Middle frontal gyrus (tissue), 1 donor: ENCODE results near the gene SFTPB.
"Not testable (repeated sequence)": the region's sequence is repeated elsewhere in the genome, so short reads cannot be mapped to it uniquely, and the experiment has no call there.

Source experiments
- DNase-seq: peaks from one replicate; pipeline ENCODE4 v3.0.0-alpha.2; 2015; ENCODE audit warnings: low spot score; ENCODE audit errors: extremely low spot score

The SFTPB gene

DNA sequence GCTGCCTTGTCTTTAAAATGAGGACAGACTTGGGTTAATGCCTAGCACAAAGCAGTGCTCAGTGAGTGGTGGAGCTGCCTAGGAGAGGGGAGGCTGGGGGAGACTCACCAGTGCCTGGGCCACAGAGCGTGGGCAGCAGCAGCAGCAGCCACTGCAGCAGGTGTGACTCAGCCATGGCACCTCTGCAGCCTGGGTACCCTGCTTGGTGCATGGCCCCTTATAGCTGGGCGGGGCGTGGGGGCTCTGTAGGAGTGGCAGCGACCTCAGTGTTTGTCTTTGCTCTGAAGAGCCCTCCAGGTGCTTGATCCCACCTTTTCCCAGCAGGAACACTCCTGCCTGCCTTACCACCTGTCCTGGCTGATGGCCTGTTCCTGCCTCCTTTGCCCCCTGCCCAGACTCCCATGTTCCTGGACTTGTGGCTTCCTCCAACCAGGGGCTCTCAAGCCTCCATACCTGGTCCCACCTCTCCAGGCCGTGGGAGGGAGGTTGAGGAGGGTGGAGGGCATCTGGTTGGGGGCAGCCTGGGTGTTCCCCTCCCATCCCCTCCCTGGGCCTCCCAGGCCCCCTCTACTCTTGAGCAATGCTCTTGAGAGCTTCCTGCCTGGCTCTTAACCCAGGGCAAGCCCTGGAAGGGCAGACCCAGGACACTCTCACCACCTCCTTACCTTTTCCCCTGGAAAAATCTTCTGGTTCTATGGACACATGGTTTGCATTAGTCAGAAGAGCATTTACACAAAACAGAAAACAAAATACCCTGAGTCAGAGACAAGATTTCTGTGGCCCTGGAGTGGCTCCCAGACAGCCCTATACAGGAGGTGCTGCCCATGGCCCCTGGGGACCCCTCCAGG, at the start of gene SFTPB:
Gene SFTPB, minus strand, starts transcription at position 191 of the 848 bp plus-strand sequence. Its CDS starts 16 bp downstream, at position 175.
- no peak for DNase-seq

DNA sequence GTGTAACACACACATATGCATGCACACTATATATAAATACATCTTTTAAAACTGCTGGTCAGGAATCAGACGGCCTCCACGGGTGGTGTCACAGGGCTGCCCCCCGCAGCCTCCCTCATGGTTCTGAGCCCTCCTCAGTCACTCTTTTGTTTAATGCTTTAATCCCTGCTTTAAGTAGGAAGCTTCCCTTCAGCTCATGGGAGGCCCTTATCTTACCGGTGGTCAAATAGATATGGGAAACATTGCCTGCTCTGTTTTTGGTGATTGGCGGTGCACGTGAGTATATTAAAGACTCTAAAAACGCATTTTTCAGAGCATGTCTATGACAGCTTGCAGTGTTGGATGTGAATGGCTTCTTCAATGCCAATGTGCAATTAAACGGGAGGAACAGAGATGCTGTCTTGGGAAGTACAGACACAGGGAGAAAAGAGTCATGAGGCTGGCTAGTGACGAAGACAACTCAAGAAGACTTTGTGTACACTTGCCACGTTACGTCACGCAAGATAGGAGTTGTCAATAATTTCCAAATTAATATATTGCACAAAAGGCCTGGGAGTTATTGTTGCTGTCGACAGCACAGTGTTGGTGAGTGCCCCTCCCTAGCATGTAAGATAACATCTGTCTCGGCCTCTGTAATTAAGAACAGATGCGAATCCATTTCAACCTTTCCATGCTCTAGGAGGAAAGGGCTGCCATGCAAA, 49.5 kb upstream of the SFTPB start:
- no peak for DNase-seq

DNA sequence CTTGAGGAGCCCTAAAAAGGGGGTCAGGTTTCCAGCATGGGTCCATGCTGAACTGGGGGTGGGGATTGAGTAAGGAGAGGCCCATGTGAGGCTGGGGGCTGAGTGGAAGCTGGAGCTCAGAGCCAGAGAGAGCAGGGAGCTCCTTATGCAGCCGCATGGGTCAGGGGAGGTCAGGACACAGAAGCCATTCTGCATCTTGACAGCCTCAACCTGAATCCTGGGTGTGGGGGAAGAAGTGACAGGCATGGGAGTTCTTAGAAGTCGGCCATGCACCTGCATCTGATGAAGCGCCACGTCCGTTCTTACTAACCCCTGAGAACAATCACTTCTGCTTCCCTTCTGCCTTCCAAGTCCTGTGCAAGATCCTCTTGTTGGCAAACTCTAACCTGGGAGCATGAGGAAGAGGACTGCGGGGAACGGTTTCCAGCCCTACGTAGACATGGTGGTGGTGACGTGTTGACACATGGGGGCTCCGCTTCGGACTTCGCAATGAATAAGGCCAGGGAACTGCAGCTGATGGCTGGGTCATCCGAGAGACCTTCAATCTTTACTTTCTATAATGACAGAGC, 48.4 kb upstream of the SFTPB start:
- no peak for DNase-seq

DNA sequence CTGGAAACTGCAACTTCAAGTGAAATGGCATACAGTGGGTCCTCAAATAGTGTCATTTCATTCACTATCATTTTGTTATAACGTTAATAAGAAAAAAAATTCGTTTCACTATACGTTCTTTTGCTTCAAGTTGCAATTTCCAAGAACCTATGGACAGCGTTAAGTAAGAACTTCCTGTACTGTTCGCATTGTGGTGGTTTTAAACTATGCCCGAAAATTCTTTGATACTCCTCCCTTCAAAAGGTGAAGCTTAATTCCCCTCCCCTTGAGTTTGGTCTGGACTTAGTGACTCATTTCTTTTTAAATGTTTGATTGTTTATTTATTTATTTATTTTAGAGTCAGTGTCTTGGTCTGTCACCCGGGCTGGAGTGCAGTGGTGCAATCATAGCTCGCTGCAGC, 46.8 kb upstream of the SFTPB start:
- DNase-seq, result no peak

DNA sequence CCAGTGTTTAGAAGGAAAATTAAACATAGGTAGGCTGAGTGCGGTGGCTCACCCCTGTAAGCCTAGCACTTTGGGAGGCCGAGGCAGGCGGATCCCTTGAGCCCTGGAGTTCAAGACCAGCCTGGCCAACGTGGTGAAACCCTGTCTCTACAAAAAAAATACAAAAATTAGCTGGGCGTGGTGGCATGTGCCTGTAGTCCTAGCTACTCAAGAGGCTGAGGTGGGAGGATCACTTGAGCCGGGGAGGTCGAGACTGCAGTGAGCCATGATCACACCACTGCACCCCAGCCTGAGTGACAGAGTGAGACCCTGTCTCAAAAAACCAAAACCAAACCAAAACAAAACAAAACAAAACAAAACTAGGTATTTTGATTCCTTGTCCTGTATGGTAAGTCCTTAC, 46.4 kb upstream of the SFTPB start:
- not testable (repeated sequence) for DNase-seq

DNA sequence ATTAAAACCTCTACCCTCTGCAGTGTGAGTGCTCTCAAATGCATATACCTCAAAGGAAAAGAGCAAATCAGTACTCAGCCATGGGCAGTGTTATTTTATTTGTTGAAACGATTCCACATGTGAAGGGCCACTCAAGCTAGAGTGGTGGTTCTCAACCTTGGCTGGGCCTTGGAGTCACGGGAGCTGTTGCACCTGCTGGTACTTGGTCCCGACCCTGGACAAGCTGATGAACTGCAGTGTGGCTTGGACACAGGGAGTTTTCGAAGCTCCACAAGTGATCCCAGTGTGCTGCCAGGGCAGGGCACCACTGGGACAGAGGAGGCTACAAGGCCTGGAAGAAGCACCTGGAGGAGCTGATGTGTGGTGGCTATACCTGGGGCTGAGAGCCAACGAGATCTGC, 45.8 kb upstream of the SFTPB start:
- no peak for DNase-seq

DNA sequence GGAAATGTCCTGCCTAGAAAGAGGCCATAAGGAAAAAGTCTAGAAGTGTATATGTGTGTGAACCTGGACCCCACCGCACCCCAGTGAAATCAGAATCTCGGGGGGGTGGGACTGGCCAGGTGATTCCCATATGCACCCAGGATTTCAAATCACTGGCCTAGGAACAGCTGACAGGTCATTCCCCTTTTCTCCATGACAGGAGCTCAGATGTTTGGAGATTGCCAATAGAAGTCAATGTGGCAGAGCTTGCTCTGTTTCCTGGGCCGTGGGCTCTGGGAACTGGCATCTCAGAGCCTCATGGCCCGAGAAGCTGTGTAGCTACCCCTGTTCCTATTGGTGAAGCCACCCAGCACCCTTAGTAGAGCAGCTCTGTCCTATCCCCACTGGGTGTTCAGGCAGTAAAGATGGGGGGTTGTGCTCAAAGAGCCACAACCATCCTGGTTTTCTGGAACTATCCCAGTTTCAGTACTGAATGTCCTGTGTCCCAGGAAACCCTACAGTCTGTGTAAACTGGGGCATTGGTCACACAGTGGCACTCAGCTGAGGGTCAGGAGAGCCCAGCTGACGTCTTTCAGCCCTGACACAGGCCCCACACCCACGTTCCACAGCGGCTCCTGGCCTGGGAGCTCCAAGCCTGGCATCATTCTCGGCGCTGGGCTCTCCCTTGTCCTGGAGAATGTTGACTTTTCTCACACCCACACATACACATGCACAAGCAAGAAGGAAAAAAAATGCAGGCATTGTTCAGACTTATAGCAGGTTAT, 45.0 kb upstream of the SFTPB start:
- no peak for DNase-seq

DNA sequence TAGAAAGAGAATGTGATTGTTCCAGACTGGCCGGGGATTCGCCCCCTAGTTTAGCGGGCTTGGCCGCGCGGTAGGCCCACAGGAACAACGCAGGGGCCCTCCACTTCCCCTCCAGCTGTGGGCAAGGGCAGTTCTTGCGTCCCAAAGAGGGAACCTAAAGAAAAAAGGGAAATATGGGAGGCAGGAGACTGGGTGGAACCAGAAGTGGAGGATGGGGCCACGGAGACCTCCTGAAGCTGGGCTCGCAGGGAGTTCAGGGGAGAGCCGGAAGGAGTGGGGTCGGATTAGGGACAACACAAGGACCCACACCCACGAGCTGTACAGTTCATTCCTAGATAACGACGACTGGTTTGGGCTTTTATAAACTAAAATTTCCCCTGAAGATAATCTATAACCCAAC, 44.3 kb upstream of the SFTPB start:
- DNase-seq, result no peak

DNA sequence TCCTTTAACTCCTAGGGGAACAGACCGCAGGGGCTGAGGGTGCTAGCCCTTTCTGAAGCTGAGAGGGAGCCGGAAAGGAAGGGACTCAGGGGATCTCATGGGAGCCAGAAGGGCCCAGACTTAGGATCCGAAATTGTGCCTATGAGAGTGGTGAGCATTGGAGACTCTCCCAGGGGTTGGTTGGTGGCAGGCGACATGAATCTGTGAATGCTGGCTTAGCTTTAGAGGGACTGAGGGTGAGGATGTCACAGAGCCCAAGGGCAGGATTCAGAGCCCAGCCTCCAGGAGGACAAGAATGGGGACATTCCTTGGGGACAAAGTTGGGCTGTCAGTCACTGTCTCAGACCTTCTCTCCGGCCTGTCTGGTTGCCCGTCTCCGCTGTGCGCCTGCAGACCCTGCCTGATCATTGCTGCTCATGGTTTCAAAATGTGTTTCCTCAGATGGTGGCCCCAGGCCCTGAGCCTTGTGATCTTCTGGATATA, 43.6 kb upstream of the SFTPB start:
- DNase-seq, result no peak

DNA sequence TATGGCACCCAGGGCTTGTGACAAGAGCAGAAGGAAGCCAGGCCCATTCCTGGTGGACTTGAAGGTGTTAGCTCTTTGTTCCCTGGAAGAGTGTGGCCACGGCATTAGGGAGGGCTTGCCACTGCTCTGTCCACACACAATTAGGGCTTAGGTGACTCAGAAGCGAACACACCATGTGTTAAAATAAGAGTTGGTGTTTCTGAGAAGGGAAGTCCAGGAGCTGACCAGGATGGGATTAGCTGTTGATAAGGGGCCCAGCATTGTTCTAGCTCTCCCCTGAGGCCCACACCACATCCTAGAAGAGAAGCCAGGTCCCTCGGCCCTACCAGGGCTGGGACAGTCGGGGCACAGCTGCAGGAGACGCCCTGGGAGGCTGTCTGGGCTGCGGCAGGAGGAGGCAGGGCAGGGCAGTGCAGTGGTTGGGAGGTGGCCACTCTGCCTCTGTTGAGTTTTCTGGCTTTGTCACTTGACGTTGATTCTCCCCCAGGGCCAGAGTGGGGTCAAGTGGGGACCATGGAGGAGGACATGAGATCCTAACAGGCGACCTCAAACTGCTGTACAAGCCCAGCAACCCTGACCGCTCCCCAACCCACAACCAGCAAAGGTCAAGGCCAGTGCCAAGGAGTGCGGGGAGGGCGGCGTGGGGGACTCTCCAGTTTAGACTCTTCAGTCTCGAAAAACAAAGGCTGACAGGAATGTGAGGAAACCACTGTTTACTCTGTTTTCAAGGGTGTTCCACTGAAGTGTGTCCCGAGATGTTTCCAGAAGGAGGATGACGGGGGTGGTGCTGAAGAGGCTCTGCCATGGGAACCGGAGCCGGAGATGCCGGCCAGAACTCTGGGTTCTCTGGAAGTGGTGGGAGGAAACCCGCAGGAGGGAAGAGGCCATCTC, 42.9 kb upstream of the SFTPB start:
- no peak for DNase-seq

DNA sequence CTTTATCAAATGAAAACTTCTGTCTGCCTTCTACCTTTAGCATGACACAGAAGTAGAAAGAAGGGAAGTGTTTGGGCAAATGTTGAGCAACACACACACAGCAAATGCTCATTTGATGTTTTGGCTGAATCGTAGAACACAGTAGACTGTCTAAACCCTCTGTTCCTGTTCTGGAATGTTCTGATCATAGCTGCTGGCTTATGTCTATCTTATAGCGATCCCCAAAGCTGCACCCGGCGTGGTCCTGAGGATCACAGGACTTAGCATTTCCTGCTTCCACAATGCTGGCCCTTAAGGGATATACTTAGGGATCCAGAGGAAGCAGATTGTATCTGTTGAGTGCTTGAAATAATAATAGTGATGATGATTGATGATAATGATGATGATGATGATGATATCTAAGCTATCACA, 41.4 kb upstream of the SFTPB start:
- DNase-seq, result no peak

DNA sequence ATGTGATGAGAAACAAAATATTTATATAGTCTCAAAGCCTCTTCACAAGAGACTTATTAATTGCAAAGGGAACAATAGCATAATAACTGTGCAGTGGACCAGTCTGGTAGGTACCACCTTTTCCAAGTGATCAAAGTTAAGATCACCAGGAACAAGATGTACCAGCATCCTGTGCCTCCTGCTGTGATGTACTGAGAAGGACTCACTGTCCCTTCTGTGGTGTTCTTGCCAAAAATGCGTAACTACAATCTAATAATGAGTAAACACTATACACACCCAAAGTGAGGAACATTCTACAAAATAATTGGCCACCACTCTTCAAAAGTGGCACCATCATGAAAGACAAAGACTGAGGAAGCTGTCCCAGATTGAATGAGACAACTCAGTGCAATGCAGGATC, 40.6 kb upstream of the SFTPB start:
- DNase-seq, result no peak

DNA sequence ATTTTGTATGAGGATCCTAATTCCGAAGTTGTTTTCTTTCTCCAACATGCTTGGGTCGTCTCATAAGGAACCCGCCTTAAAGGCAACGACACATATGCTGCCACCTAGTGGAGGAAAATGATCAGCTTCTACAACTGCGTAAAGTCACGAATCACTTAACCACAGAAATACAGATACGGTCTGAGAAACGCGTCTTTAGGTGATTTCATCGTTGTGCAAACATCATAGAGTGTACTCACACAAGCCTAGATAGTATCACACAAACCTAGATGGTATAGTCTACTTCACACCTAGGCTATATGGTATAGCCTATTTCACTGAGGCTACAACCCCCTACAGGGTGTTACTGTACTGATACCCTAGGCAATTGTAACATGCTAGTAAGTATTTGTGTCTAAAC, 39.3 kb upstream of the SFTPB start:
- DNase-seq, result peak; percentile 69

DNA sequence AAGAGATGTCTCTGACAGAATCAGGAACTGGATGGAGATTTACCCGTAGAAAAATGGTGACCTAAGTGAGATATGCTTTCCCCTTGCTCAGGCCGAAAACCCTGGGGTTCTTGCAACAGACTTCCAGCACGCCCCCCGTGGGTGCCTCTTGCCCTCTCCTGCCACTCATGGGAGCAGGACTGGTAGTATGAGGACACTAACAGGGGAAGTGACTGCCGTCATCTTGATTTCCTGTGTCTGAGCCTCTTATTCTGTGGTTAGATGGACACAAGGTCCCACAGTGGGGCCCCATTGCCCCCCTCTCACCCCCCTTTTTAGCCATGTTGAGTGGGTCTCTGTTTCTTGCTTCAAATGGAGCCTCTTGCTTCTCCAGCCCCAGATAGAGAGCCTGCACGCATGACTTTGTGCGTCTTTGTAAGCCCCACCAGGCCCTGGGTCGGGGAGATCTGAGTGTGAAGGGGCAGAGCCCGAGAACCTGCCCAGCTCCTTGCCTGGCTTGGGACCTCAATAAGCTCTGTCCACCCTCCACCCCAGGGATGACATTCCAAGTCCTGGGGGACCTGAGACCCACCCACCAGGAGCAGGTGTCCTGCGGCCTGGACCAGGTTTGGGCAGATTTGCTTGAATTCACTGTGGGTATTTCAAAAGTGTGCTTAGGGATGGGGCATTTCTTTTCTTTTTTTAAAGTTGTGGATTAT, 38.7 kb upstream of the SFTPB start:
- DNase-seq, result no peak

DNA sequence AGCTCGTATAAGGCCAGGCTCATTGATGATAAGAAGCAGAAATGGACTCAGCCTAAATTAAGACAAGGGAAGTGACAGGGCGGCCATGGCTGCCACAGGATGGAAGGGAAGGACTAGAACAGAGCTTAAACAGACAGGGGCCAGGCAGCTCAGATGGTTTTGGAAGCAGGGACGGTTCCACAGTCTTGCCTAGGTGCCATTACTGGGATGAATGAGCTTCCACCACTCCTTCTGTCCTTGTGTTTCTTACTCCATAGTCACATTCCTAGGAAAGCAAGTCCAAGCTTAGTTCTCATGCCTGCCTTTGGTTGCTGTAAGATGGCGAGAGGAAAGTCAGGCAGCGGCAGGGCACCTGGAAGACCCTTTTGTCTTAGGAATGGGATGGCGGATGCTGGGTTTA, 38.1 kb upstream of the SFTPB start:
- DNase-seq, result no peak

DNA sequence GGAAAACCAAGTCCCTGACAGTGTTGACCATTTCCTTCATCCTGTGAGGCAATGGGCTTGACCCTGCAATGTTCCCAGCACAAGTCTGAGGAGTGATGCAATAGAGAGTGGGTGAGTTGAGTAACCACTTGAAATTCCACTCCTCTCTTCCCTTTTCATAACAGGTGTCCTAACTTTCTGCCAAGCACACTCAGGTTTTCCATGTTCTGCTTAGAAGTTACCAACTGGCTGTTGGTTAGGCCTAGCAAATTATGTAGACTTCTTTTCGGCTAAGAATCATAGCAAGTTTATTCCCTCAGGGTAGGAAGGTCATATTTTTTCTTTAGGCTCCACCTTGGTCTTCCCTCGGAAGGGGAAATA, 37.7 kb upstream of the SFTPB start:
- DNase-seq, result no peak

DNA sequence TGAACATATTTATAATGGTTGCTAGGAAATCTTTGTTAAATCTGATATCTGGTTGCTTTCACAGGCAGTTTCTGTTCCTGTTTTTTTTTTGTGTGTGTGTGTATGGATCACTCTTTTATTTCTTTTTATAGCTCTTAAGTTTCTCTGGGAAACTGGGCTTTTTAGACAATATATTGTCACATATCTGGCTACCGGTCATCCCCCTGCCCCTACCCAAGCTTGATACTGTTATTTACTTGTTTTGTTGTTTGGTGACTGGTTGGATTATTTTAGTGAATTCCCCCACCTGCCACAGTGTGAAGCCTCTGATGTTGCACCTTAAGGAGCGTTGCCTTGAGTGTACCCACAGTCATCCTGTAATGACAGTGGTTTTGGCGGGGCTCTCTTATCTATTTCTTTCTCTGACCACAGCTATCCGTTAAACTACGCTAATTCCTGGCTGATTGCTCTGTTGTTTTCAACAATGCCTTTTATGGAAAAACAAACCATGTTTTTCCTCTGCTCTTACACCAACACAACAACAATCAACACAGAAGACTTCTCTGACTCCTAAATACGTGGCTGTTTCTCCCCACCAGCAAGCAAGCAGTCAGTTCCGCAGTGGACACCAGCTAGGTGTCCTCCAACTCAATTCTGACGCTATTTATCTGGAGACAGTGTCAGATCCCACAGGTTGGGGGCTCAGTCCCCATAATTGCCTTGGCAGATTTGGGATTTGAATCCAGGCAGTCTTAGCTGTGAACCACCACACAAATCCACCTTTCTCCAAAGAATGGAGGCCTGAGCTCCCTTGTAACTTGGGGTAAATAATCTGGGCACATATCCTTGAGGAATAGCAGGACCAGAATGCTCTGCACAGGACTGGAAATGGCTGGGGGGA, 37.0 kb upstream of the SFTPB start:
- DNase-seq, result no peak

DNA sequence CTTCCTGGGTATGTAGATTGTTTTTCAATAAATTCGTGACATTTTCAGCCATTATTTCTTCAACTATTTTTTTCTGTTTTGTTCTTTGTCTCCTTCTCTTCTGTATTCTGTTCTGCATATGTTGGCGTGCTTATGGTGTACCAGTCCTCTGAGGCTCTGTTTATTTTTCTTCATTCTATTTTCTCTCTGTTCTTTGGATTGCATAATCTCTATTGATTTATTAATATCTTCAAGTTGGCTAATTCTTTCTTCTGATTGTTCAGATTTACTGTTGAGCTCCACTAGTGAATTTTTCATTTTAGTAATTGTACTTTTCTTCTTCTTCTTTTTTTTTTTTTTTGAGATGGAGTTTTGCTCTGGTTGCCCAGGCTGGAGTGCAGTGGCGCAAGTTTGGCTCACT, 36.0 kb upstream of the SFTPB start:
- no peak for DNase-seq

DNA sequence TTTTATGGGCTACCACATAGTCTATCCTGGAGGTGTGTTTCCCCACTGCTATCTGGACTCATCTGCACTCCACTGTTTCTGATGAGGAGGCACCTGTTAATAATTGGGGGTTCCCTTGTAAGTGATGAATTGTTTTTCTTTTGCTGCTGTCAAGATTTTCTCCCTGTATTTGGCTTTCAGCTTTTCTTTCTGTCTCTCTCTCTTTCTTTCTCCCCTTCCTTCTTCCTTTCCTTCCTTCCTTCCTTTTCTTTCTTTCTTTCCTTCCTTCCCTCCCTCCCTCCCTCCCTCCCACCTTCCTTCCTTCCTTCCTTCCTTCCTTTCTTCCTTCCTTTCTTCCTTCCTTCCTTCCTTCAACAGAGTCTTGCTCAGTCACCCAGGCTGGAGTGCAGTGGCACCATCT, 35.3 kb upstream of the SFTPB start:
- no peak for DNase-seq
